SK-N-SH (cell line): Measurements from ENCODE around the gene PRDM10. TPM values are rescaled to one million over a fixed set of nuclear protein-coding genes. Genes with fewer than 3 reads are reported as not detected.

ENCODE experiments used
- CTCF ChIA-PET: fragments of 300-600, 350-600 bp; formaldehyde crosslinking; extraction: SDS; loops from one replicate; lab custom pipeline; 2021; lab: Yijun Ruan, JAX
- POLR2A ChIA-PET: fragments of 350-600 bp; sonication (Branson Sonifier 250); formaldehyde crosslinking; extraction: SDS; loops from one replicate; lab custom pipeline; 2020; ENCODE audit warnings: antibody characterized with exemption, inconsistent platforms; lab: Yijun Ruan, JAX
- DNase-seq: peaks from one replicate; pipeline ENCODE4 v3.0.0; 2012
- H2AFZ ChIP-seq: fragments of 200-600 bp; sonication (generic); 2 replicates; pipeline ENCODE4 v1.8.1; 2016; ENCODE audit warnings: antibody characterized with exemption, mild to moderate bottlenecking, low read depth
- H3F3A ChIP-seq: fragments of 200-600 bp; sonication (generic); replicated peaks from 2 replicates; pipeline ENCODE3; 2016; ENCODE audit warnings: antibody characterized with exemption, mild to moderate bottlenecking; ENCODE audit not compliant: insufficient read depth
- H3K27ac ChIP-seq, 2 experiments: fragments of 200-500 bp in 1 of 2; fragments of 200-600 bp in 1 of 2; sonication (Bioruptor generic) in 1 of 2; sonication (generic), shearing (Covaris generic) in 1 of 2; 2 replicates each; pipeline versions ENCODE4 v1.5.1 to v1.6.1; 2014 to 2016; ENCODE audit warnings: low read depth in 2 of 2, inconsistent platforms in 1 of 2, low read length in 1 of 2, mild to moderate bottlenecking in 1 of 2, mixed read lengths in 1 of 2
- H3K27me3 ChIP-seq: fragments of 200-600 bp; sonication (generic), shearing (Covaris generic); 2 replicates; pipeline ENCODE4 v1.6.1; 2016; ENCODE audit warnings: mixed run types; ENCODE audit not compliant: insufficient read depth
- H3K36me3 ChIP-seq, 2 experiments: fragments of 200-500 bp in 1 of 2; fragments of 200-600 bp in 1 of 2; sonication (Bioruptor generic) in 1 of 2; sonication (generic) in 1 of 2; replicated peaks in 1 of 2; 2 replicates each; pipeline versions ENCODE3 to v1.5.1; 2014 to 2016; ENCODE audit warnings: low read length in 1 of 2, mild to moderate bottlenecking in 1 of 2; ENCODE audit not compliant: insufficient read depth in 2 of 2, control insufficient read depth in 1 of 2
- H3K4me1 ChIP-seq, 2 experiments: fragments of 200-500 bp in 1 of 2; fragments of 200-600 bp in 1 of 2; sonication (Bioruptor generic) in 1 of 2; sonication (generic), shearing (Covaris generic) in 1 of 2; 2 replicates each; pipeline versions ENCODE4 v1.5.1 to v1.6.1; 2014 to 2016; ENCODE audit warnings: low read depth in 1 of 2, low read length in 1 of 2, mixed run types in 1 of 2; ENCODE audit not compliant: insufficient read depth in 2 of 2, control insufficient read depth in 1 of 2
- H3K4me2 ChIP-seq: fragments of 200-600 bp; sonication (generic), shearing (Covaris generic); 2 replicates; pipeline ENCODE4 v1.6.1; 2017; ENCODE audit warnings: mixed run types
- H3K4me3 ChIP-seq, 2 experiments: fragments of 200-500 bp in 1 of 2; fragments of 200-600 bp in 1 of 2; sonication (Bioruptor generic) in 1 of 2; sonication (generic), shearing (Covaris generic) in 1 of 2; 2 replicates each; pipeline versions ENCODE4 v1.5.1 to v1.8.1; 2014 to 2016; ENCODE audit warnings: low read depth in 2 of 2, inconsistent platforms in 1 of 2, low read length in 1 of 2, mild to moderate bottlenecking in 1 of 2, mixed read lengths in 1 of 2, moderate library complexity in 1 of 2
- H3K79me2 ChIP-seq: fragments of 200-600 bp; sonication (generic); 2 replicates; pipeline ENCODE4 v1.8.1; 2017; ENCODE audit warnings: mild to moderate bottlenecking; ENCODE audit not compliant: insufficient read depth
- H3K9ac ChIP-seq: fragments of 200-600 bp; sonication (generic); 2 replicates; pipeline ENCODE4 v1.6.1; 2017; ENCODE audit warnings: mixed run types
- H3K9me2 ChIP-seq: fragments of 200-600 bp; sonication (generic); 2 replicates; pipeline ENCODE4 v1.6.1; 2017; ENCODE audit warnings: mixed run types
- H3K9me3 ChIP-seq: fragments of 200-600 bp; sonication (generic); 2 replicates; pipeline ENCODE4 v1.6.1; 2017; ENCODE audit warnings: mixed run types, mild to moderate bottlenecking, moderate library complexity
- H4K20me1 ChIP-seq: fragments of 200-600 bp; sonication (generic); 2 replicates; pipeline ENCODE4 v1.6.1; 2017; ENCODE audit warnings: mild to moderate bottlenecking, mixed run types; ENCODE audit not compliant: insufficient read depth
- EZH2phosphoT487 ChIP-seq: fragments of 200-600 bp; sonication (generic); IDR thresholded peaks from 2 replicates; pipeline ENCODE4 v1.6.1; 2017; ENCODE audit warnings: low read depth, mixed run types, mild to moderate bottlenecking, antibody characterized with exemption, moderate library complexity, borderline replicate concordance
- FOXJ3 ChIP-seq: sonication (generic); formaldehyde crosslinking; IDR thresholded peaks from 2 replicates; pipeline ENCODE4 v1.5.1; 2020; ENCODE audit warnings: mild to moderate bottlenecking, missing genetic modification reagents
- GABPA ChIP-seq: IDR thresholded peaks from 2 replicates; pipeline ENCODE4 v1.4.0; 2012; ENCODE audit warnings: low read depth, mild to moderate bottlenecking
- GATA2 ChIP-seq: sonication (generic); formaldehyde crosslinking; IDR thresholded peaks from 2 replicates; pipeline ENCODE4 v1.5.0; 2020; ENCODE audit warnings: mild to moderate bottlenecking, missing genetic modification reagents
- MEF2A ChIP-seq: IDR thresholded peaks from 2 replicates; pipeline ENCODE4 v1.4.0; 2012; ENCODE audit warnings: low read depth, borderline replicate concordance
- POLR2AphosphoS5 ChIP-seq: IDR thresholded peaks from 2 replicates; pipeline ENCODE4 v1.6.1; 2012; ENCODE audit warnings: low read depth, low read length
- RAD21 ChIP-seq: IDR thresholded peaks from 2 replicates; pipeline ENCODE4 v1.6.1; 2012; ENCODE audit warnings: mild to moderate bottlenecking, low read length
- RCOR1 ChIP-seq: fragments of 150-350 bp; IDR thresholded peaks from 2 replicates; pipeline ENCODE4 v1.6.1; 2017; ENCODE audit warnings: antibody characterized with exemption, low read length
- SMC3 ChIP-seq: IDR thresholded peaks from 2 replicates; pipeline ENCODE4 v1.6.1; 2012; ENCODE audit warnings: low read depth, low read length, improper control_type of control experiment
- TEAD4 ChIP-seq: IDR thresholded peaks from 2 replicates; pipeline ENCODE4 v1.4.0; 2012; ENCODE audit warnings: mild to moderate bottlenecking, borderline replicate concordance; ENCODE audit not compliant: insufficient read depth
- YY1 ChIP-seq: IDR thresholded peaks from 2 replicates; pipeline ENCODE4 v1.4.0; 2012; ENCODE audit warnings: low read depth, mild to moderate bottlenecking
- WGBS: methylation state at CpG from one replicate; pipeline ENCODE4 v1.1.6; 2017; ENCODE audit warnings: low lambda C conversion rate; 5-methylcytosine and 5-hydroxymethylcytosine counted together
- polyA plus RNA-seq, 3 experiments: library from polyadenylated mRNA; depleted of rRNA; stranded (reverse); fragments of >200 nt; gene quantifications; 2 replicates each; pipeline ENCODE4 v1.2.3, GENCODE V29; 2012
- TF ChIP-seq, protein P1 (sequence below): IDR thresholded peaks from 2 replicates; pipeline ENCODE4; 2012
- TF ChIP-seq, protein P2 (sequence below): IDR thresholded peaks from 2 replicates; pipeline ENCODE4 v1.6.1; 2012; ENCODE audit warnings: mild to moderate bottlenecking, low read depth, low read length, moderate library complexity

Gene PRDM10
- polyA plus RNA-seq, 1 of the 3 experiments (the other 2 are of a cell fraction) = 1.9 TPM

DNA sequence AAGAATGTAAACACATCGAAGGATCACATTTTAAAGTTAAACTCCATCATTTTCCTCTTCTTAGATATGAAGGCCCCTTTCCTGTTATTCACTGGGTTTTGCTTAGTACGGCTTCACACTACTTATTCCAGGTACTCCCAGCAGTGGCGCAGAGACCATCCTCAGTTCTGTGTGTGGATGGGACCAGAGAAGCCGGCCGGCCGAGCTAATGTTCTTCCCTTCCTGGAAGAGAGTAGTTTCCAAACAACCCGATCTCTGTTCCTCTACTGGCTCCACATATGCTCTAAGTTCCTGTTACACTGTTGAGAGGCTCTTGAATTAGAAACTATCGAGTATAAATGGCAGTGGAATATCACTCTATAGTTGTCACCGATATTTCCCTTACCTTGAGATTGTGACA is 106.6 kb downstream of the PRDM10 start:
- POLR2A ChIA-PET = interaction anchor here (0.7 kb wide), 1 partner anchor 14 kb away, joined by 3 read pairs; no protein-coding TSS in a partner anchor

More for the DNA sequence above, 106.6 kb downstream of the PRDM10 start:
- H3K79me2 ChIP-seq = peaks cover 19% of the 10 kb centered on the region
- H4K20me1 ChIP-seq = no peaks in the 10 kb centered on the region
- H3K27me3 ChIP-seq = no peaks in the 10 kb centered on the region
- H3K4me1 ChIP-seq = peaks cover 6 to 10% of the 10 kb centered on the region in 2 experiments; a peak in 2 of 4 replicates
- H3K9ac ChIP-seq = peak overlapping the region; percentile 74; the same call in 1 of the 2 replicates
- CTCF ChIA-PET = interaction anchor here (1.2 to 1.9 kb wide), 2 partner anchors 10 to 236 kb away, joined by 3 to 7 read pairs; no protein-coding TSS in a partner anchor
- H3K4me3 ChIP-seq = peak overlapping the region; percentile 91 to 98
- no peaks in the 10 kb centered on the region for H3K9me2 ChIP-seq
- peak overlapping the region; percentile 94 for H2AFZ ChIP-seq
- H3K9me3 ChIP-seq = no peaks in the 10 kb centered on the region
- H3F3A ChIP-seq = peaks cover 3% of the 10 kb centered on the region
- H3K27ac ChIP-seq = peak overlapping the region in 1 of 2 experiments; percentile 82; a peak in 1 of 4 replicates
- 92% methylated on average over 9 of the region's 9 CpGs for WGBS
- H3K4me2 ChIP-seq = peak overlapping the region; percentile 95
- TF ChIP-seq GABPA (no peak), FOXJ3 (CRISPR knock-in tag) (no peak), RCOR1 (no peak), RAD21 (no peak), POLR2AphosphoS5 (no peak), SMC3 (no peak), TEAD4 (no peak), YY1 (no peak), GATA2 (CRISPR knock-in tag) (no peak), EZH2phosphoT487 (no peak), MEF2A (no peak)
- TF ChIP-seq, protein P1, sequence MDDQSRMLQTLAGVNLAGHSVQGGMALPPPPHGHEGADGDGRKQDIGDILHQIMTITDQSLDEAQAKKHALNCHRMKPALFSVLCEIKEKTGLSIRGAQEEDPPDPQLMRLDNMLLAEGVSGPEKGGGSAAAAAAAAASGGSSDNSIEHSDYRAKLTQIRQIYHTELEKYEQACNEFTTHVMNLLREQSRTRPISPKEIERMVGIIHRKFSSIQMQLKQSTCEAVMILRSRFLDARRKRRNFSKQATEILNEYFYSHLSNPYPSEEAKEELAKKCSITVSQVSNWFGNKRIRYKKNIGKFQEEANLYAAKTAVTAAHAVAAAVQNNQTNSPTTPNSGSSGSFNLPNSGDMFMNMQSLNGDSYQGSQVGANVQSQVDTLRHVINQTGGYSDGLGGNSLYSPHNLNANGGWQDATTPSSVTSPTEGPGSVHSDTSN = no peak
- TF ChIP-seq, protein P2, sequence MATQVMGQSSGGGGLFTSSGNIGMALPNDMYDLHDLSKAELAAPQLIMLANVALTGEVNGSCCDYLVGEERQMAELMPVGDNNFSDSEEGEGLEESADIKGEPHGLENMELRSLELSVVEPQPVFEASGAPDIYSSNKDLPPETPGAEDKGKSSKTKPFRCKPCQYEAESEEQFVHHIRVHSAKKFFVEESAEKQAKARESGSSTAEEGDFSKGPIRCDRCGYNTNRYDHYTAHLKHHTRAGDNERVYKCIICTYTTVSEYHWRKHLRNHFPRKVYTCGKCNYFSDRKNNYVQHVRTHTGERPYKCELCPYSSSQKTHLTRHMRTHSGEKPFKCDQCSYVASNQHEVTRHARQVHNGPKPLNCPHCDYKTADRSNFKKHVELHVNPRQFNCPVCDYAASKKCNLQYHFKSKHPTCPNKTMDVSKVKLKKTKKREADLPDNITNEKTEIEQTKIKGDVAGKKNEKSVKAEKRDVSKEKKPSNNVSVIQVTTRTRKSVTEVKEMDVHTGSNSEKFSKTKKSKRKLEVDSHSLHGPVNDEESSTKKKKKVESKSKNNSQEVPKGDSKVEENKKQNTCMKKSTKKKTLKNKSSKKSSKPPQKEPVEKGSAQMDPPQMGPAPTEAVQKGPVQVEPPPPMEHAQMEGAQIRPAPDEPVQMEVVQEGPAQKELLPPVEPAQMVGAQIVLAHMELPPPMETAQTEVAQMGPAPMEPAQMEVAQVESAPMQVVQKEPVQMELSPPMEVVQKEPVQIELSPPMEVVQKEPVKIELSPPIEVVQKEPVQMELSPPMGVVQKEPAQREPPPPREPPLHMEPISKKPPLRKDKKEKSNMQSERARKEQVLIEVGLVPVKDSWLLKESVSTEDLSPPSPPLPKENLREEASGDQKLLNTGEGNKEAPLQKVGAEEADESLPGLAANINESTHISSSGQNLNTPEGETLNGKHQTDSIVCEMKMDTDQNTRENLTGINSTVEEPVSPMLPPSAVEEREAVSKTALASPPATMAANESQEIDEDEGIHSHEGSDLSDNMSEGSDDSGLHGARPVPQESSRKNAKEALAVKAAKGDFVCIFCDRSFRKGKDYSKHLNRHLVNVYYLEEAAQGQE = no peak
- H3K36me3 ChIP-seq = peaks cover 21 to 28% of the 10 kb centered on the region in 2 experiments
- DNase-seq = peak; percentile 20
